Endothelial cell of umbilical vein (primary cell): Measurements from ENCODE around the gene EIF3B.

Source experiments
- CTCF ChIP-seq, 2 donors: IDR thresholded peaks; 1 replicate in 1 of 2; 2 replicates in 1 of 2; pipeline ENCODE4 v1.5.1; 2011; ENCODE audit warnings: low read length in 2 of 2, mild to moderate bottlenecking in 2 of 2, moderate library complexity in 2 of 2, control low read depth in 1 of 2, inconsistent platforms in 1 of 2, low read depth in 1 of 2; ENCODE audit not compliant: insufficient read depth in 1 of 2; ENCODE audit errors: extremely low read depth in 1 of 2
- EZH2 ChIP-seq: IDR thresholded peaks from 2 replicates; pipeline ENCODE4 v1.6.1; 2012; ENCODE audit warnings: borderline replicate concordance, low read depth, mild to moderate bottlenecking, moderate library complexity, low read length, inconsistent platforms; ENCODE audit not compliant: severe bottlenecking
- FOS ChIP-seq: IDR thresholded peaks from 2 replicates; pipeline ENCODE4 v1.6.1; 2011; ENCODE audit warnings: mild to moderate bottlenecking, low read length, moderate library complexity, borderline replicate concordance; ENCODE audit not compliant: insufficient read depth
- JUN ChIP-seq: IDR thresholded peaks from 2 replicates; pipeline ENCODE4 v1.6.1; 2011; ENCODE audit warnings: borderline replicate concordance, low read depth; ENCODE audit not compliant: insufficient read length, insufficient read depth
- MYC ChIP-seq: IDR thresholded peaks from one replicate; pipeline ENCODE4 v1.6.1; 2011; ENCODE audit warnings: mild to moderate bottlenecking, low read depth, low read length
- POLR2A ChIP-seq: IDR thresholded peaks from 2 replicates; pipeline ENCODE4 v1.6.1; 2012; ENCODE audit warnings: low read depth, mild to moderate bottlenecking, control low read depth, low read length
- POLR2AphosphoS5 ChIP-seq: IDR thresholded peaks from 2 replicates; pipeline ENCODE4 v1.6.1; 2012; ENCODE audit warnings: low read depth, mild to moderate bottlenecking, control low read depth, low read length, moderate library complexity; ENCODE audit not compliant: insufficient read depth
- TF ChIP-seq, protein P1 (sequence below): IDR thresholded peaks from 2 replicates; pipeline ENCODE4 v1.6.1; 2011; ENCODE audit not compliant: insufficient read depth, insufficient read length

DNA sequence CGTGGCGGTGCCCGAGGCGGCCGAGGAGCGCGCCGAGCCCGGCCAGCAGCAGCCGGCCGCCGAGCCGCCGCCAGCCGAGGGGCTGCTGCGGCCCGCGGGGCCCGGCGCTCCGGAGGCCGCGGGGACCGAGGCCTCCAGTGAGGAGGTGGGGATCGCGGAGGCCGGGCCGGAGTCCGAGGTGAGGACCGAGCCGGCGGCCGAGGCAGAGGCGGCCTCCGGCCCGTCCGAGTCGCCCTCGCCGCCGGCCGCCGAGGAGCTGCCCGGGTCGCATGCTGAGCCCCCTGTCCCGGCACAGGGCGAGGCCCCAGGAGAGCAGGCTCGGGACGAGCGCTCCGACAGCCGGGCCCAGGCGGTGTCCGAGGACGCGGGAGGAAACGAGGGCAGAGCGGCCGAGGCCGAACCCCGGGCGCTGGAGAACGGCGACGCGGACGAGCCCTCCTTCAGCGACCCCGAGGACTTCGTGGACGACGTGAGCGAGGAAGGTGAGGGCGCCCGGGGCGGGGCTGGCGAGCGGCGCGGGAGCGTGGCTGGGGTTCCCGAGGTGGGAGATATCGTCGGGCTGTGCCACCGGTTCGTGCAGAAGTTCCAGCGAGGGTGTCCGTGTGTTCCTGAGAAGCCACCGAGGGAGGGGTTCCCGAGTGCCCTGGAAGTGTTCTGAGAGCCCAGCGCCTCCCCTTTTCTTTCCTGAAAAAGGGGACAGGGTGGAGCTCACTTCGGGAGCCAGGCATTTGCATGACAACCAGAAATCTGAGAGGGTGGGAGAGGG is 495 bp downstream of the EIF3B start:
- TF ChIP-seq FOS (no peak), CTCF (IDR thresholded peaks at IDR 0.05; ENCODE audit: extremely low read depth in 1 of 2, insufficient read depth in 1 of 2, low read depth in 1 of 2, low read length in 2 of 2) (no peak), POLR2A (peak; percentile 28), POLR2AphosphoS5 (peak; percentile 30), EZH2 (no peak), MYC (no peak), JUN (no peak)
- TF ChIP-seq, protein P1, sequence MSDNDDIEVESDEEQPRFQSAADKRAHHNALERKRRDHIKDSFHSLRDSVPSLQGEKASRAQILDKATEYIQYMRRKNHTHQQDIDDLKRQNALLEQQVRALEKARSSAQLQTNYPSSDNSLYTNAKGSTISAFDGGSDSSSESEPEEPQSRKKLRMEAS = no peak
